Measurements from ENCODE around the gene GPATCH11.

GRCh38 chr2:37119157-37119556 is 34.8 kb downstream of the GPATCH11 start:
- TF ChIP-seq CTCF (optimal IDR thresholded peaks at IDR 0.05 in 1 of 3, IDR thresholded peaks at IDR 0.05 in 1 of 3, conservative IDR thresholded peaks at IDR 0.05 in 1 of 3; ENCODE audit: extremely low read depth in 1 of 3, insufficient read depth in 2 of 3, low read length in 3 of 3) = no peak
- TF ChIP-seq EZH2 (IDR thresholded peaks at IDR 0.05; ENCODE audit: low read length) = no peak
